ENCODE data around the gene SPTBN4.
"Not testable (repeated sequence)": the region's sequence is repeated elsewhere in the genome, so short reads cannot be mapped to it uniquely, and the experiment has no call there.

The SPTBN4 gene

GRCh38 chr19:40469011-40469410 lies 2.2 kb downstream of the SPTBN4 start:
- DNase-seq (ENCODE audit: low read depth), result no peak

DNA sequence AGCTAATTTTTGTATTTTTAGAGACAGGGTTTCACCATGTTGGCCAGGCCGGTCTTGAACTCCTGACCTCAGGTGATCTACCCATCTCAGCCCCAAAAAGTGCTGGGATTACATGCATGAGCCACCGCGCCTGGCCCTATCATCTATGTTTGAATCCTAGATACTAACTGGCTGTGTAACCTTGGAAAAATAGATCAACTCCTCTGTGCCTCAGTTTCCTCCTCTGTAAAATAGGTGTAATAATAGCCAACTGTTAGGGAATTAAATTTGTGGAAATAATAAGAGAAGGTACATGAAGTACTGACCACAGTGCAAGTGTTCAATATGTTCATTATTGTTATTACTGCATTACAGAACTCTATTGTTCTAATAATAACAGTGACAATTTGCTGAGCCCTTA lies 4.3 kb downstream of the SPTBN4 start:
- Histone ChIP-seq H3K9me3 (ENCODE audit: control insufficient read depth, low read length) (no peaks in the 10 kb centered on the region), H3K4me3 (ENCODE audit: low read length) (no peak overlapping the region), H3K36me3 (ENCODE audit: control insufficient read depth, insufficient read depth, low read length, severe bottlenecking) (no peaks in the 10 kb centered on the region), H3K9ac (ENCODE audit: low read length) (no peak overlapping the region), H3K27me3 (replicated peaks; ENCODE audit: control insufficient read depth, insufficient read depth, low read length) (no peaks in the 10 kb centered on the region), H3K4me1 (ENCODE audit: control insufficient read depth, insufficient read depth, low read length) (peaks cover 7% of the 10 kb centered on the region)
- no peak for DNase-seq (ENCODE audit: low read depth)

More at GRCh38 chr19:40469011-40469410, 2.2 kb downstream of the SPTBN4 start:
- Histone ChIP-seq H3K36me3 (ENCODE audit: control insufficient read depth, insufficient read depth, low read length, severe bottlenecking) (no peaks in the 10 kb centered on the region), H3K4me1 (ENCODE audit: control insufficient read depth, insufficient read depth, low read length) (peaks cover 20% of the 10 kb centered on the region), H3K9ac (ENCODE audit: low read length) (no peak overlapping the region), H3K27me3 (replicated peaks; ENCODE audit: control insufficient read depth, insufficient read depth, low read length) (no peaks in the 10 kb centered on the region), H3K4me3 (ENCODE audit: low read length) (no peak overlapping the region), H3K9me3 (ENCODE audit: control insufficient read depth, low read length) (no peaks in the 10 kb centered on the region)

DNA sequence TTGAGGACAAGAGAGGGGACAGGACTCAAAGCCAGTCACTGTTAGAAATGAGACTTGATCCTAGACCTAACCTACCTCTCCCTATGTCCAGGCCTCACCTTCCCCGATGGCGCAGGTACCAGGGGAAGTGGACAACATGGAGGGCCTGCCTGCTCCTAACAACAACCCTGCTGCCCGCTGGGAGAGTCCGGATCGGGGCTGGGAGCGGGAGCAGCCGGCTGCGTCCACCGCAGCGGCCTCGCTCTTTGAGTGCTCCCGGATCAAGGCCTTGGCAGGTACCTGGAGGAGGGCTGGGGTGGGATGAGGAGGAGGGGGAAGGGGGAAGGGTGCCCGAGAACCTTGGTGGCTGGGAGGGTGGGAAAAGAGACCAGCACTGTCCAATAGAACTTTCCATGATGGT lies 5.7 kb downstream of the SPTBN4 start:
- no peaks in the 10 kb centered on the region for H3K36me3 ChIP-seq (ENCODE audit: control insufficient read depth, insufficient read depth, low read length, severe bottlenecking)
- H3K4me1 ChIP-seq (ENCODE audit: control insufficient read depth, insufficient read depth, low read length), result no peaks in the 10 kb centered on the region
- no peaks in the 10 kb centered on the region for H3K27me3 ChIP-seq (replicated peaks; ENCODE audit: control insufficient read depth, insufficient read depth, low read length)
- no peaks in the 10 kb centered on the region for H3K9me3 ChIP-seq (ENCODE audit: control insufficient read depth, low read length)
- H3K9ac ChIP-seq (ENCODE audit: low read length), result no peak overlapping the region
- DNase-seq (ENCODE audit: low read depth), result no peak
- no peak overlapping the region for H3K4me3 ChIP-seq (ENCODE audit: low read length)

DNA sequence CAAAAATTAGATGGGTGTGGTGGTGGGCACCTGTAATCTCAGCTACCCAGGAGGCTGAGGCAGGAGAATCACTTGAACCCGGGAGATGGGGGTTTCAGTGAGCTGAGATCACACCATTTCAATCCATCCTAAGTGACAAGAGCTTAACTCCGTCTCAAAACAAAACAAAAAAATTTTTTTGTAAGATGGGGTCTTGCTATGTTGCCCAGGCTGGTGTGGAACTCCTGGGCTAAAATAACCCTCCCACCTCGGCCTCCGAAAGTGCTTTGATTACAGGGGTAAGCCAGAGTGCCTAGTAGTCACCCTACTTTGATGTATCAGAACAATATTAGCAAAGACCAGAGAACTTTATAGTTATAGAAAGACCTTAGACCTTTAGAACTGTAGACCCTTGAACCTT lies 7.9 kb downstream of the SPTBN4 start:
- no peak overlapping the region for H3K4me3 ChIP-seq (ENCODE audit: low read length)
- H3K9ac ChIP-seq (ENCODE audit: low read length), result no peak overlapping the region
- no peaks in the 10 kb centered on the region for H3K9me3 ChIP-seq (ENCODE audit: control insufficient read depth, low read length)
- no peaks in the 10 kb centered on the region for H3K4me1 ChIP-seq (ENCODE audit: control insufficient read depth, insufficient read depth, low read length)
- no peaks in the 10 kb centered on the region for H3K27me3 ChIP-seq (replicated peaks; ENCODE audit: control insufficient read depth, insufficient read depth, low read length)
- DNase-seq (ENCODE audit: low read depth), result no peak
- no peaks in the 10 kb centered on the region for H3K36me3 ChIP-seq (ENCODE audit: control insufficient read depth, insufficient read depth, low read length, severe bottlenecking)

DNA sequence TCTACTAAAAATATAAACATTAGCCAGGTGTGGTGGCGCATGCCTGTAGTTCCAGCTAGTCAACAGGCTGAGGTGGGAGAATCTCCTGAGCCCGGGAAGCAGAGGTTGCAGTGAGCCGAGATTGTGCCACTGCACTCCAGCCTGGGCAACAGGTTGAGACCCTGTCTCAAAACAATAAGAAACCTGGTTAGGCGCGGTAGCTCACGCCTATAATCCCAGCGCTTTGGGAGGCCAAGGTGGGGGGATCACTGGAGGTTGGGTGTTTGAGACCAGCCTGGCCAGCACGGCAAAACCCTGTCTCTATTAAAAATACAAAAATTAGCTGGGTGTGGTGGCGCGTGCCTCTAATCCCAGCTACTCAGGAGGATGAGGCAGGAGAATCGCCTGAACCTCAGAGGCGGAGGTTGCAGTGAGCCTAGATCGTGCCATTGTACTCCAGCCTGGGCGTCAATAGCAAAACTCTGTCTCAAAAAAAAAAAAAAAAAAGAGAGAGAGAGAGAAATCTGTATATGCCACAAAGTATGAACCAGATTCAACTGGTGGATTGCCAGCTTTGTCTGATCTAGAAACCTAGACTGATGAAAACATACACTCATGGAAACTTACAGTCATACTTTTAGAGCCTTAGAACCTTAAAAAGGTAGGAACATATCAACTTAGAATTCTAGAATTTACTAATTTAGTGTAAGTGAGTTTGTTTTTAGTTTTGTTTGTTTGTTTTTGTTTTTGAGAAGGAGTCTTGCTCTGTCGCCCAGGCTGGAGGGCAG lies 9.3 kb downstream of the SPTBN4 start:
- H3K4me3 ChIP-seq (ENCODE audit: low read length), result not testable (repeated sequence)

DNA sequence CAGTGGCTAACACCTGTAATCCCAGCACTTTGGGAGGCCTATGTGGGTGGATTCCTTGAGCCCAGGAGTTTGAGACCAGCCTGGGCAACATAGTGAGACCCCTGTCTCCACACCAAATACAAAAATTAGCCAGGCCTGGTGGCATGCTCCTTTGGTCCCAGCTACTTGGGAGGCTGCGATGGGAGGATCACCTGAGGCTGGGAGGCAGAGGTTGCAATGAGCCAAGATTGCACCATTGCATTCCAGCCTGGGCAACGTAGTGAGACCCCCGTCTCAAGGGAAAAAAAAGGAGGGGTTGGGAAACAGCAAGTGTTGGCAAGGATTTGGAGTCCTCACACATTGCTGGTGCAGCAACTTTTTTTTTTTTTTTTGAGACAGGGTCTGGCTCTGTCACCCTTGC lies 19.2 kb downstream of the SPTBN4 start:
- Histone ChIP-seq H3K4me3 (ENCODE audit: low read length) (no peak overlapping the region), H3K36me3 (ENCODE audit: control insufficient read depth, insufficient read depth, low read length, severe bottlenecking) (no peaks in the 10 kb centered on the region), H3K4me1 (ENCODE audit: control insufficient read depth, insufficient read depth, low read length) (no peaks in the 10 kb centered on the region), H3K27me3 (replicated peaks; ENCODE audit: control insufficient read depth, insufficient read depth, low read length) (peaks cover 5% of the 10 kb centered on the region), H3K9ac (ENCODE audit: low read length) (no peak overlapping the region), H3K9me3 (ENCODE audit: control insufficient read depth, low read length) (no peaks in the 10 kb centered on the region)
- DNase-seq (ENCODE audit: low read depth), result no peak

More for the DNA sequence above, 9.3 kb downstream of the SPTBN4 start:
- H3K36me3 ChIP-seq (ENCODE audit: control insufficient read depth, insufficient read depth, low read length, severe bottlenecking); H3K9ac ChIP-seq (ENCODE audit: low read length); DNase-seq (ENCODE audit: low read depth); H3K27me3 ChIP-seq (replicated peaks; ENCODE audit: control insufficient read depth, insufficient read depth, low read length); H3K9me3 ChIP-seq (ENCODE audit: control insufficient read depth, low read length); H3K4me1 ChIP-seq (ENCODE audit: control insufficient read depth, insufficient read depth, low read length): not testable (repeated sequence)

DNA sequence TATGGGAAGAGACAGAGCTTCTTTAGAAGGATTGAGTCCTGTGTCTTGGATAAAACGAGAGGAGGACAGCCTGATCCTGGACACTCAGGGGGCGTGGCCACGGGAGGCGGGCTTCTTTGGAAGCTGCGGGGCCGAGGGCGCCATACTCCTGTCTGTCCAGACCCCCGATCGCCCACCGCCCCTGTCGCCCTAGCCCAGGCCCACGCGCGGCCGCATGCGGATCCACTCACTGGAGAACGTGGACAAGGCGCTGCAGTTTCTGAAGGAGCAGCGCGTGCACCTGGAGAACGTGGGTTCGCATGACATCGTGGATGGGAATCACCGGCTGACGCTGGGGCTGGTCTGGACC lies 23.1 kb downstream of the SPTBN4 start:
- Histone ChIP-seq H3K36me3 (ENCODE audit: control insufficient read depth, insufficient read depth, low read length, severe bottlenecking) (no peaks in the 10 kb centered on the region), H3K4me1 (ENCODE audit: control insufficient read depth, insufficient read depth, low read length) (no peaks in the 10 kb centered on the region), H3K27me3 (replicated peaks; ENCODE audit: control insufficient read depth, insufficient read depth, low read length) (peaks cover 23% of the 10 kb centered on the region), H3K4me3 (ENCODE audit: low read length) (no peak overlapping the region), H3K9me3 (ENCODE audit: control insufficient read depth, low read length) (no peaks in the 10 kb centered on the region), H3K9ac (ENCODE audit: low read length) (no peak overlapping the region)
- no peak for DNase-seq (ENCODE audit: low read depth)

GRCh38 chr19:40492274-40492673 lies 25.5 kb downstream of the SPTBN4 start:
- Histone ChIP-seq H3K4me1 (ENCODE audit: control insufficient read depth, insufficient read depth, low read length) (no peaks in the 10 kb centered on the region), H3K4me3 (ENCODE audit: low read length) (no peak overlapping the region), H3K36me3 (ENCODE audit: control insufficient read depth, insufficient read depth, low read length, severe bottlenecking) (peaks cover 3% of the 10 kb centered on the region), H3K9ac (ENCODE audit: low read length) (no peak overlapping the region), H3K9me3 (ENCODE audit: control insufficient read depth, low read length) (no peaks in the 10 kb centered on the region), H3K27me3 (replicated peaks; ENCODE audit: control insufficient read depth, insufficient read depth, low read length) (peaks cover 24% of the 10 kb centered on the region)
- DNase-seq (ENCODE audit: low read depth), result no peak

DNA sequence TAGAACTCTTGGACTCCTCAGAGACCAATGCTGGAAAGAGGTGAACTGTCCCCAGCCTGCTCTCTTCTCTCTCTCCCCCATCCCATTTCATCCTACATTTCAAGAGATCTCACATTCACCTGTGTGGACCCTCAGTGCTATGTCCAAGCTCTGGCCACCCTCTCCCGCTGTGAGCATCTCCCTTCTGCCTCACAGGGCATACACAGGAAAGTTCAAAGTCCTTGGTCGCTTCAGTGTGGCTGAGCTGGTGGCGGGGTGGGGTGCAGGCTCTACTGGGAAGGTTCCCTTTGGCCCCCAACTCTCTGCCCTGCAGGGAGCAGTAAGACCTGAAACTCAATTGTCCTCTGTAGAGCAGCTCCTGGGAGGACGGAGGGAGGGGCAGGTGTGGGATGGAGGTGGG lies 27.0 kb downstream of the SPTBN4 start:
- Histone ChIP-seq H3K27me3 (replicated peaks; ENCODE audit: control insufficient read depth, insufficient read depth, low read length) (peaks cover 19% of the 10 kb centered on the region), H3K9ac (ENCODE audit: low read length) (no peak overlapping the region), H3K4me3 (ENCODE audit: low read length) (no peak overlapping the region), H3K36me3 (ENCODE audit: control insufficient read depth, insufficient read depth, low read length, severe bottlenecking) (peaks cover 3% of the 10 kb centered on the region), H3K9me3 (ENCODE audit: control insufficient read depth, low read length) (no peaks in the 10 kb centered on the region), H3K4me1 (ENCODE audit: control insufficient read depth, insufficient read depth, low read length) (no peaks in the 10 kb centered on the region)
- no peak for DNase-seq (ENCODE audit: low read depth)

DNA sequence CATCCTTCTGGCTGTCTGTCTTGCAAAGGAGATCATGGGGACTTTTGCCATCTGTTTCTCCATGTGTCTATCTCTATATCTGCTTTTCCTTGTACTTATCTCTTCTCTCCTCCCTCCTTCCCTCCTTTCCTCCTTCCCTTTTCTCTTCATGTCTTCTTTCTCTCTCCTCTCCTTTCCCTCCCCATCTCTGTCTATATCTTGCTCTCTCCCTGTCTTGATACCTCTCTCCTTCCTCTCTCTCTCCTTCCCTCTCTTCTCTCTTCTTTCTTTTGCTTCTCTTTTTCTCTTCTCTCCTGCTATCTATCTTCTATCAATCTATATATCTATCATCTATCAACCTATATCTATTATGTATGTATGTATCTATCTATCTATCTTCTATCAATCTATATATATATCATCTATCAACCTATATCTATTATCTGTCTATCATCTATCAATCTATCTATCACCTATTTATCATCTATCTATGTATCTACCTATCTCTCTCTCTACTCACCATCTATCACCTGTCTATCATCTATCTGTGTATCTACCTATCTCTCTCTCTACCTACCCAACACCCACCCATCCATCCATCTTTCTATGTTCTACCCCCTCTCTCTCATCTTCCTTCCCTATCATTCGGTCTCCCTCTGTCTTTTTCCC lies 27.5 kb downstream of the SPTBN4 start:
- H3K4me1 ChIP-seq (ENCODE audit: control insufficient read depth, insufficient read depth, low read length), result no peaks in the 10 kb centered on the region
- no peak for DNase-seq (ENCODE audit: low read depth)
- peaks cover 3% of the 10 kb centered on the region for H3K36me3 ChIP-seq (ENCODE audit: control insufficient read depth, insufficient read depth, low read length, severe bottlenecking)
- no peak overlapping the region for H3K9ac ChIP-seq (ENCODE audit: low read length)
- H3K4me3 ChIP-seq (ENCODE audit: low read length), result no peak overlapping the region
- H3K9me3 ChIP-seq (ENCODE audit: control insufficient read depth, low read length), result no peaks in the 10 kb centered on the region
- H3K27me3 ChIP-seq (replicated peaks; ENCODE audit: control insufficient read depth, insufficient read depth, low read length), result peaks cover 19% of the 10 kb centered on the region

- Histone ChIP-seq H3K9me3 (ENCODE audit: control insufficient read depth, low read length) (no peaks in the 10 kb centered on the region), H3K4me1 (ENCODE audit: control insufficient read depth, insufficient read depth, low read length) (no peaks in the 10 kb centered on the region), H3K27me3 (replicated peaks; ENCODE audit: control insufficient read depth, insufficient read depth, low read length) (peaks cover 23% of the 10 kb centered on the region), H3K36me3 (ENCODE audit: control insufficient read depth, insufficient read depth, low read length, severe bottlenecking) (peaks cover 3% of the 10 kb centered on the region), H3K4me3 (ENCODE audit: low read length) (no peak overlapping the region), H3K9ac (ENCODE audit: low read length) (no peak overlapping the region)
- no peak for DNase-seq (ENCODE audit: low read depth)
These were observed 30.4 kb downstream of the SPTBN4 start for GRCh38 chr19:40497214-40497613.
